Ishikawa (cell line): ENCODE data around the gene PRPF31.

ENCODE experiments used
- CEBPB ChIP-seq: IDR thresholded peaks from 2 replicates; pipeline ENCODE4 v1.6.1; 2012
- CREB1 ChIP-seq: IDR thresholded peaks from 2 replicates; pipeline ENCODE4 v1.6.1; 2012; ENCODE audit warnings: low read depth
- EGR1 ChIP-seq: IDR thresholded peaks from 2 replicates; pipeline ENCODE4 v1.6.1; 2012
- EP300 ChIP-seq: IDR thresholded peaks from 2 replicates; pipeline ENCODE4 v1.6.1; 2012; ENCODE audit warnings: borderline replicate concordance
- FOXM1 ChIP-seq: IDR thresholded peaks from 2 replicates; pipeline ENCODE4 v1.6.1; 2012; ENCODE audit warnings: low read depth, borderline replicate concordance
- MAX ChIP-seq: IDR thresholded peaks from 2 replicates; pipeline ENCODE4 v1.6.1; 2012
- NFIC ChIP-seq: IDR thresholded peaks from 2 replicates; pipeline ENCODE4 v1.6.1; 2012
- RAD21 ChIP-seq: IDR thresholded peaks from 2 replicates; pipeline ENCODE4 v1.6.1; 2012; ENCODE audit warnings: low read depth
- REST ChIP-seq: IDR thresholded peaks from 2 replicates; pipeline ENCODE4 v1.6.1; 2012; ENCODE audit warnings: low read depth, mild to moderate bottlenecking
- TAF1 ChIP-seq: IDR thresholded peaks from 2 replicates; pipeline ENCODE4 v1.6.1; 2012; ENCODE audit warnings: low read depth, mild to moderate bottlenecking
- TCF12 ChIP-seq: IDR thresholded peaks from 2 replicates; pipeline ENCODE4 v1.6.1; 2012; ENCODE audit warnings: low read depth
- TEAD4 ChIP-seq: IDR thresholded peaks from 2 replicates; pipeline ENCODE4 v1.6.1; 2012
- USF1 ChIP-seq: IDR thresholded peaks from 2 replicates; pipeline ENCODE4 v1.6.1; 2012
- YY1 ChIP-seq: IDR thresholded peaks from 2 replicates; pipeline ENCODE4 v1.6.1; 2012; ENCODE audit warnings: low read depth
- ZBTB7A ChIP-seq: IDR thresholded peaks from 2 replicates; pipeline ENCODE4 v1.6.1; 2012; ENCODE audit warnings: low read depth

The PRPF31 gene

GRCh38 chr19:54138489-54139256, 23.1 kb downstream of the PRPF31 start:
- TF ChIP-seq FOXM1 (no peak), REST (no peak), CREB1 (no peak), EP300 (no peak), TAF1 (no peak), MAX (no peak), TCF12 (no peak), NFIC (no peak), YY1 (no peak), TEAD4 (no peak), ZBTB7A (no peak), RAD21 (no peak), CEBPB (no peak)

GRCh38 chr19:54141356-54141755, 25.8 kb downstream of the PRPF31 start:
- TF ChIP-seq NFIC (no peak), YY1 (no peak), TCF12 (no peak), TAF1 (no peak)

GRCh38 chr19:54142166-54142780, 26.7 kb downstream of the PRPF31 start:
- TF ChIP-seq CEBPB (no peak), NFIC (no peak)

- no peak for TF ChIP-seq EGR1
- no peak for TF ChIP-seq TCF12
- TF ChIP-seq TAF1: no peak
- no peak for TF ChIP-seq ZBTB7A
- TF ChIP-seq REST: no peak
- no peak for TF ChIP-seq CREB1
- no peak for TF ChIP-seq TEAD4
- TF ChIP-seq CEBPB: no peak
- no peak for TF ChIP-seq YY1
- no peak for TF ChIP-seq EP300
- TF ChIP-seq RAD21: no peak
- TF ChIP-seq FOXM1: no peak
- no peak for TF ChIP-seq USF1
- TF ChIP-seq NFIC: no peak
- TF ChIP-seq MAX: no peak
These were observed 30.1 kb downstream of the PRPF31 start for GRCh38 chr19:54145541-54146158.

GRCh38 chr19:54147676-54148075, 32.1 kb downstream of the PRPF31 start:
- TF ChIP-seq FOXM1 (no peak), ZBTB7A (no peak), REST (no peak), EP300 (no peak), YY1 (no peak), TAF1 (no peak), RAD21 (no peak), EGR1 (no peak), MAX (no peak), TCF12 (no peak), CREB1 (no peak), NFIC (no peak), TEAD4 (no peak)
